Astrocyte of the cerebellum (primary cell): ENCODE data around the gene ARHGEF10L.

Experiments used
- DNase-seq: peaks from one replicate; pipeline ENCODE4 v3.0.0-alpha.2; 2011; ENCODE audit warnings: low read depth
- H3K4me3 ChIP-seq: 2 replicates; pipeline ENCODE4 v1.5.1; 2011; ENCODE audit warnings: mild to moderate bottlenecking, low read depth, low read length, moderate library complexity
- CTCF ChIP-seq: IDR thresholded peaks from 2 replicates; pipeline ENCODE4 v1.5.1; 2012; ENCODE audit warnings: low read length, low read depth, moderate library complexity, mild to moderate bottlenecking; ENCODE audit errors: missing control alignments
- in situ Hi-C: cut with HindIII; loops from 2 replicates; pipeline ENCODE4 v1.10.0; 2017; ENCODE audit warnings: low sequenced_read_pairs

The ARHGEF10L gene

GRCh38 chr1:17658837-17659236, 119.3 kb downstream of the ARHGEF10L start:
- in situ Hi-C loops: no loop called here
- H3K4me3 ChIP-seq: no peak overlapping the region
- no peak for TF ChIP-seq CTCF
- no peak for DNase-seq

- in situ Hi-C loops: no loop called here
- no peak overlapping the region for H3K4me3 ChIP-seq
- TF ChIP-seq CTCF: peak; percentile 85
- DNase-seq: peak; percentile 19
Measured at GRCh38 chr1:17661546-17662157, 122.2 kb downstream of the ARHGEF10L start.

GRCh38 chr1:17662296-17662695, 122.8 kb downstream of the ARHGEF10L start:
- in situ Hi-C loops: no loop called here
- TF ChIP-seq CTCF: no peak
- no peak for DNase-seq
- no peak overlapping the region for H3K4me3 ChIP-seq

- no peak for TF ChIP-seq CTCF
- in situ Hi-C loops: no loop called here
- DNase-seq: no peak
- H3K4me3 ChIP-seq: no peak overlapping the region
Measured at GRCh38 chr1:17662786-17663185, 123.3 kb downstream of the ARHGEF10L start.

- in situ Hi-C loops: no loop called here
- H3K4me3 ChIP-seq: no peak overlapping the region
- DNase-seq: no peak
- no peak for TF ChIP-seq CTCF
Measured at GRCh38 chr1:17663646-17664045, 124.1 kb downstream of the ARHGEF10L start.

- no peak for DNase-seq
- in situ Hi-C loops: no loop called here
Measured at GRCh38 chr1:17664322-17664721, 124.8 kb downstream of the ARHGEF10L start.

More at GRCh38 chr1:17664322-17664721, 124.8 kb downstream of the ARHGEF10L start:
- peak; percentile 7 for TF ChIP-seq CTCF
- no peak overlapping the region for H3K4me3 ChIP-seq
